HepG2 (cell line): Measurements from ENCODE around the gene SH2D3A. TPM values are rescaled to one million over a fixed set of nuclear protein-coding genes. Genes with fewer than 3 reads are reported as not detected.
A peak's percentile ranks its signal among the peaks of the same experiment; 100 is the strongest.

Source experiments
- AHR ChIP-seq: IDR thresholded peaks from 2 replicates; pipeline ENCODE4 v1.6.1; 2018; ENCODE audit warnings: missing genetic modification reagents, missing compliant biosample characterization
- CTCF ChIP-seq: sonication (generic); formaldehyde crosslinking; IDR thresholded peaks from 2 replicates; pipeline ENCODE4 v1.5.0; 2020; ENCODE audit warnings: mild to moderate bottlenecking, missing genetic modification reagents, moderate library complexity
- EHMT2 ChIP-seq: fragments of 200-600 bp; sonication (generic); IDR thresholded peaks from 2 replicates; pipeline ENCODE4 v1.7.0; 2017; ENCODE audit warnings: antibody characterized with exemption, low read depth, low read length, borderline replicate concordance
- ELF1 ChIP-seq: sonication (generic); formaldehyde crosslinking; IDR thresholded peaks from 2 replicates; pipeline ENCODE4 v1.4.0; 2020; ENCODE audit warnings: missing genetic modification reagents
- ELK4 ChIP-seq: sonication (generic); formaldehyde crosslinking; IDR thresholded peaks from 2 replicates; pipeline ENCODE4 v1.9.0; 2021; ENCODE audit warnings: missing genetic modification reagents, borderline replicate concordance
- HBP1 ChIP-seq: IDR thresholded peaks from 2 replicates; pipeline ENCODE4 v1.6.1; 2016; ENCODE audit warnings: low read depth, control low read depth
- HIC2 ChIP-seq: sonication (generic); formaldehyde crosslinking; IDR thresholded peaks from 2 replicates; pipeline ENCODE4 v1.9.0; 2022; ENCODE audit warnings: low read depth, missing genetic modification reagents
- ONECUT2 ChIP-seq: sonication (generic); formaldehyde crosslinking; IDR thresholded peaks from 2 replicates; pipeline ENCODE4 v1.4.0; 2020; ENCODE audit warnings: missing genetic modification reagents
- PBX2 ChIP-seq: IDR thresholded peaks from 2 replicates; pipeline ENCODE4 v1.6.1; 2016; ENCODE audit warnings: control low read depth
- SKIL ChIP-seq: sonication (generic); formaldehyde crosslinking; IDR thresholded peaks from 2 replicates; pipeline ENCODE4 v1.8.0; 2022; ENCODE audit warnings: missing genetic modification reagents, mild to moderate bottlenecking, moderate library complexity, borderline replicate concordance
- ZNF337 ChIP-seq: sonication (generic); formaldehyde crosslinking; IDR thresholded peaks from 2 replicates; pipeline ENCODE4 v1.5.1; 2020; ENCODE audit warnings: missing genetic modification reagents, low read depth, mild to moderate bottlenecking, borderline replicate concordance
- ZNF609 ChIP-seq: sonication (generic); formaldehyde crosslinking; IDR thresholded peaks from 2 replicates; pipeline ENCODE4 v1.4.0; 2020; ENCODE audit warnings: mild to moderate bottlenecking, missing genetic modification reagents, borderline replicate concordance
- ZNF616 ChIP-seq: sonication (generic); formaldehyde crosslinking; IDR thresholded peaks from 2 replicates; pipeline ENCODE4 v1.5.0; 2020; ENCODE audit warnings: low read depth, mild to moderate bottlenecking, missing genetic modification reagents
- polyA plus RNA-seq, 8 experiments: library from polyadenylated mRNA; depleted of rRNA in 3 of 8; stranded (reverse) in 7 of 8; unstranded in 1 of 8; fragments of >200 nt; fragmentation: Illumina TruSeq in 4 of 8; extraction: Trizol in 4 of 8; gene quantifications; 2 replicates each; pipeline versions ENCODE4 v1.2.1 to v1.2.3, GENCODE V29; 2011 to 2016; ENCODE audit warnings: low read depth in 4 of 8, missing spikeins in 1 of 8, mixed read lengths in 1 of 8; ENCODE audit not compliant: insufficient read depth in 1 of 8
- total RNA-seq, 5 experiments: library from RNA; depleted of rRNA; stranded (reverse); fragments of >200 nt; fragmentation: Illumina TruSeq; extraction: Trizol; gene quantifications; 2 replicates each; pipeline ENCODE4 v1.2.3, GENCODE V29; 2016; ENCODE audit warnings: low read depth in 1 of 5

The SH2D3A gene
- total and polyA plus RNA-seq, 2 of the 13 experiments (the other 11 are each of a cell fraction or from before 2014, with no cell fraction given), result 1.0 to 2.2 TPM

- TF ChIP-seq SKIL (CRISPR knock-in tag) (peak; percentile 81; the same call in 1 of the 2 replicates), HIC2 (CRISPR knock-in tag) (peak; percentile 82; the same call in 1 of the 2 replicates), ZNF609 (CRISPR knock-in tag) (peak; percentile 72; the same call in 1 of the 2 replicates), ZNF616 (no peak), PBX2 (CRISPR knock-in tag) (peak; percentile 29; the same call in 1 of the 2 replicates), CTCF (CRISPR knock-in tag) (no peak), AHR (CRISPR knock-in tag) (no peak), ONECUT2 (no peak), ELF1 (peak; percentile 84), ELK4 (CRISPR knock-in tag) (no peak), HBP1 (CRISPR knock-in tag) (no peak), ZNF337 (CRISPR knock-in tag) (no peak), EHMT2 (no peak)
Observed at GRCh38 chr19:6730153-6730804, 37.0 kb downstream of the SH2D3A start (continued).
